ENCODE data around the gene FOXD4L4.
"Not testable (repeated sequence)": the region's sequence is repeated elsewhere in the genome, so short reads cannot be mapped to it uniquely, and the experiment has no call there.

GRCh38 chr9:65738133-65738532, 1.2 kb downstream of the FOXD4L4 start:
- not testable (repeated sequence) for TF ChIP-seq ZNF790 (CRISPR knock-in tag; IDR thresholded peaks at IDR 0.05; ENCODE audit: borderline replicate concordance); ADNP (CRISPR knock-in tag; IDR thresholded peaks at IDR 0.05); ZBTB38 (CRISPR knock-in tag; IDR thresholded peaks at IDR 0.05); TBL1XR1 (IDR thresholded peaks at IDR 0.05; ENCODE audit: borderline replicate concordance, low read length, partially characterized antibody); KAT2B (IDR thresholded peaks at IDR 0.05; ENCODE audit: borderline replicate concordance, low read depth, low read length); CEBPB (IDR thresholded peaks at IDR 0.05; ENCODE audit: borderline replicate concordance, low read depth, low read length); EZH2 (conservative IDR thresholded peaks at IDR 0.05; ENCODE audit: low read depth, low read length); SMARCE1 (IDR thresholded peaks at IDR 0.05; ENCODE audit: borderline replicate concordance); CTCF (CRISPR knock-in tag; IDR thresholded peaks at IDR 0.05); ZNF574 (CRISPR knock-in tag; IDR thresholded peaks at IDR 0.05); ZNF337 (CRISPR knock-in tag; IDR thresholded peaks at IDR 0.05; ENCODE audit: borderline replicate concordance, low read depth); PAX8 (CRISPR knock-in tag; IDR thresholded peaks at IDR 0.05; ENCODE audit: borderline replicate concordance)
